ENCODE data around the gene COX10. TPM values are rescaled to one million over a fixed set of nuclear protein-coding genes. Genes with fewer than 3 reads are reported as not detected.

The COX10 gene
- total RNA-seq, 1 donor from 2014 or later = 24.5 TPM

- TF ChIP-seq CTCF (conservative IDR thresholded peaks at IDR 0.05) = no peak
- Mint-ChIP-seq H3K27me3 (no peaks in the 10 kb centered on the region), H3K4me1 (ENCODE audit: unreplicated experiment) (peaks cover 14% of the 10 kb centered on the region), H3K27ac (no peak overlapping the region), H3K9me3 (no peaks in the 10 kb centered on the region), H3K4me3 (no peak overlapping the region), H3K36me3 (no peaks in the 10 kb centered on the region)
- DNase-seq (ENCODE audit: extremely low spot score, unreplicated experiment) = no peak
These were observed 52.6 kb downstream of the COX10 start for GRCh38 chr17:14121952-14122351.

GRCh38 chr17:14123619-14124278 lies 54.4 kb downstream of the COX10 start:
- Mint-ChIP-seq H3K4me1 (ENCODE audit: unreplicated experiment) (peaks cover 14% of the 10 kb centered on the region), H3K9me3 (no peaks in the 10 kb centered on the region), H3K27me3 (no peaks in the 10 kb centered on the region), H3K27ac (no peak overlapping the region), H3K36me3 (no peaks in the 10 kb centered on the region), H3K4me3 (no peak overlapping the region)
- no peak for TF ChIP-seq CTCF (conservative IDR thresholded peaks at IDR 0.05)
- DNase-seq (ENCODE audit: extremely low spot score, unreplicated experiment) = no peak

- Mint-ChIP-seq H3K9me3 (no peaks in the 10 kb centered on the region), H3K27me3 (no peaks in the 10 kb centered on the region), H3K4me1 (ENCODE audit: unreplicated experiment) (peaks cover 19% of the 10 kb centered on the region), H3K27ac (no peak overlapping the region), H3K4me3 (no peak overlapping the region), H3K36me3 (no peaks in the 10 kb centered on the region)
- DNase-seq (ENCODE audit: extremely low spot score, unreplicated experiment) = no peak
- no peak for TF ChIP-seq CTCF (conservative IDR thresholded peaks at IDR 0.05)
These were observed 55.5 kb downstream of the COX10 start for GRCh38 chr17:14124854-14125253.

GRCh38 chr17:14125518-14126137 lies 56.3 kb downstream of the COX10 start:
- TF ChIP-seq CTCF (conservative IDR thresholded peaks at IDR 0.05) = no peak
- Mint-ChIP-seq H3K36me3 (no peaks in the 10 kb centered on the region), H3K27ac (no peak overlapping the region), H3K27me3 (no peaks in the 10 kb centered on the region), H3K4me1 (ENCODE audit: unreplicated experiment) (peaks cover 19% of the 10 kb centered on the region), H3K4me3 (no peak overlapping the region), H3K9me3 (no peaks in the 10 kb centered on the region)
- no peak for DNase-seq (ENCODE audit: extremely low spot score, unreplicated experiment)

GRCh38 chr17:14133104-14133503 lies 63.8 kb downstream of the COX10 start:
- no peaks in the 10 kb centered on the region for H3K9me3 Mint-ChIP-seq
- no peaks in the 10 kb centered on the region for H3K36me3 Mint-ChIP-seq
- DNase-seq (ENCODE audit: extremely low spot score, unreplicated experiment) = no peak
- H3K27ac Mint-ChIP-seq = no peak overlapping the region
- peaks cover 12% of the 10 kb centered on the region for H3K4me1 Mint-ChIP-seq (ENCODE audit: unreplicated experiment)
- H3K27me3 Mint-ChIP-seq = no peaks in the 10 kb centered on the region
- TF ChIP-seq CTCF (conservative IDR thresholded peaks at IDR 0.05) = no peak
- H3K4me3 Mint-ChIP-seq = no peak overlapping the region

Measured in type B pancreatic cell (in vitro differentiated cells).